ENCODE measurements around the gene RARA.

RARA gene

GRCh38 chr17:40355804-40356758 is 47.1 kb downstream of the RARA start:
- no peaks in the 10 kb centered on the region for H3K9me3 ChIP-seq (replicated peaks in 1 of 11)
- no peak overlapping the region for H3K4me2 ChIP-seq
- H3K36me3 ChIP-seq: peaks cover 27 to 57% (median 41%) of the 10 kb centered on the region in 11 experiments
- no peak for TF ChIP-seq Cebpa-rat (IDR thresholded peaks at IDR 0.05)
- H3K27me3 ChIP-seq: 0 out of 22 replicates have a peak, but pooled peaks cover 0 to under 1% (median 0%) of the 10 kb centered on the region in 11 experiments
- H3K27ac ChIP-seq: no peak overlapping the region
- H3K9ac ChIP-seq: no peak overlapping the region
- peaks cover 39 to 64% (median 56%) of the 10 kb centered on the region in 10 experiments for H3K4me1 ChIP-seq
- H3K4me3 ChIP-seq: no peak overlapping the region
- peaks cover 6 to 58% (median 19%) of the 10 kb centered on the region in 11 experiments; a peak in 13 of 22 replicates for H4K20me1 ChIP-seq

GRCh38 chr17:40356990-40357881 is 48.3 kb downstream of the RARA start:
- Histone ChIP-seq H3K4me1 (peaks cover 27 to 62% (median 49%) of the 10 kb centered on the region in 10 experiments), H3K9ac (peak overlapping the region in 4 of 11 experiments; percentile 21 to 38 (median 30); a peak in 4 of 22 replicates), H3K9me3 (replicated peaks in 1 of 11) (no peaks in the 10 kb centered on the region), H3K36me3 (peaks cover 23 to 46% (median 36%) of the 10 kb centered on the region in 11 experiments), H3K4me2 (peak overlapping the region in 3 of 11 experiments; percentile 15 to 73 (median 26); a peak in 4 of 22 replicates), H4K20me1 (peaks cover 0 to 47% (median 9%) of the 10 kb centered on the region in 11 experiments; a peak in 12 of 22 replicates), H3K4me3 (no peak overlapping the region), H3K27ac (peak overlapping the region in 2 of 11 experiments; percentile 30 to 41; a peak in 3 of 22 replicates), H3K27me3 (peaks cover 0 to 5% (median 2%) of the 10 kb centered on the region in 11 experiments; a peak in 8 of 22 replicates)
- TF ChIP-seq Cebpa-rat (IDR thresholded peaks at IDR 0.05): no peak

- peak overlapping the region in 9 of 11 experiments; percentile 1 to 62 (median 45); a peak in 14 of 22 replicates for H3K9ac ChIP-seq
- peaks cover 14 to 34% (median 25%) of the 10 kb centered on the region in 11 experiments for H3K36me3 ChIP-seq
- H3K4me1 ChIP-seq: peaks cover 18 to 60% (median 47%) of the 10 kb centered on the region in 10 experiments
- H4K20me1 ChIP-seq: peaks cover 0 to 34% (median 6%) of the 10 kb centered on the region in 11 experiments; a peak in 10 of 22 replicates
- H3K4me2 ChIP-seq: peak overlapping the region; percentile 51 to 83 (median 68)
- H3K27ac ChIP-seq: peak overlapping the region in 9 of 11 experiments; percentile 37 to 65 (median 55); a peak in 13 of 22 replicates
- TF ChIP-seq Cebpa-rat (IDR thresholded peaks at IDR 0.05): no peak
- H3K4me3 ChIP-seq: peak overlapping the region in 6 of 10 experiments; percentile 2 to 46 (median 37); a peak in 7 of 20 replicates
- peaks cover 6 to 17% (median 14%) of the 10 kb centered on the region in 11 experiments; a peak in 21 of 22 replicates for H3K27me3 ChIP-seq
- no peaks in the 10 kb centered on the region for H3K9me3 ChIP-seq (replicated peaks in 1 of 11)
Observed at GRCh38 chr17:40358323-40359038, 49.5 kb downstream of the RARA start.

GRCh38 chr17:40360091-40360490 is 51.1 kb downstream of the RARA start:
- Histone ChIP-seq H3K27ac (no peak overlapping the region), H3K9ac (no peak overlapping the region), H3K9me3 (replicated peaks in 1 of 11) (no peaks in the 10 kb centered on the region), H3K4me3 (no peak overlapping the region), H4K20me1 (peaks cover 0 to 20% (median 0%) of the 10 kb centered on the region in 11 experiments; a peak in 7 of 22 replicates), H3K36me3 (peaks cover 6 to 18% (median 12%) of the 10 kb centered on the region in 11 experiments; a peak in 19 of 22 replicates), H3K4me2 (no peak overlapping the region), H3K27me3 (peaks cover 12 to 25% (median 22%) of the 10 kb centered on the region in 11 experiments; a peak in 21 of 22 replicates), H3K4me1 (peaks cover 24 to 59% (median 42%) of the 10 kb centered on the region in 10 experiments)
- TF ChIP-seq Cebpa-rat (IDR thresholded peaks at IDR 0.05): no peak

GRCh38 chr17:40361063-40361924 is 52.3 kb downstream of the RARA start:
- H3K4me2 ChIP-seq: peak overlapping the region in 2 of 11 experiments; percentile 27 to 34; a peak in 1 of 22 replicates
- H3K36me3 ChIP-seq: peaks cover 0 to 6% (median 1%) of the 10 kb centered on the region in 11 experiments; a peak in 15 of 22 replicates
- no peak overlapping the region for H3K27ac ChIP-seq
- H3K4me1 ChIP-seq: peaks cover 28 to 61% (median 44%) of the 10 kb centered on the region in 10 experiments
- peak overlapping the region in 1 of 11 experiments; percentile 37; a peak in 1 of 22 replicates for H3K9ac ChIP-seq
- no peak for TF ChIP-seq Cebpa-rat (IDR thresholded peaks at IDR 0.05)
- peaks cover 0 to 14% (median 0%) of the 10 kb centered on the region in 11 experiments; a peak in 2 of 22 replicates for H4K20me1 ChIP-seq
- H3K9me3 ChIP-seq (replicated peaks in 1 of 11): no peaks in the 10 kb centered on the region
- H3K27me3 ChIP-seq: peaks cover 12 to 25% (median 22%) of the 10 kb centered on the region in 11 experiments; a peak in 21 of 22 replicates
- H3K4me3 ChIP-seq: no peak overlapping the region

- Histone ChIP-seq H3K27ac (peak overlapping the region in 1 of 11 experiments; percentile 68; a peak in 2 of 22 replicates), H3K4me1 (peaks cover 33 to 69% (median 51%) of the 10 kb centered on the region in 10 experiments), H3K4me3 (peak overlapping the region; percentile 64 to 78 (median 73)), H3K9ac (peak overlapping the region in 8 of 11 experiments; percentile 67 to 83 (median 80); a peak in 11 of 22 replicates), H3K9me3 (replicated peaks in 1 of 11) (no peaks in the 10 kb centered on the region), H3K27me3 (peaks cover 12 to 25% (median 22%) of the 10 kb centered on the region in 11 experiments; a peak in 21 of 22 replicates), H4K20me1 (peaks cover 0 to 14% (median 0%) of the 10 kb centered on the region in 11 experiments; a peak in 2 of 22 replicates), H3K4me2 (peak overlapping the region; percentile 84 to 100 (median 100)), H3K36me3 (peaks cover 0 to under 1% (median 0%) of the 10 kb centered on the region in 11 experiments; a peak in 2 of 22 replicates)
- TF ChIP-seq Cebpa-rat (IDR thresholded peaks at IDR 0.05): no peak
Observed at GRCh38 chr17:40361925-40362695, 53.1 kb downstream of the RARA start.
